H1 (cell line): ENCODE data around the gene DAPK1. TPM values are rescaled to one million over a fixed set of nuclear protein-coding genes. Genes with fewer than 3 reads are reported as not detected.

Experiments
- CTCF ChIA-PET: fragments of 300-600 bp; sonication (Branson Sonifier 250); formaldehyde crosslinking; loops from one replicate; lab custom pipeline; 2021; ENCODE audit not compliant: partially characterized antibody; lab: Charles Lee
- POLR2A ChIA-PET: fragments of 300-600 bp; sonication (Branson Sonifier 250); formaldehyde crosslinking; loops from one replicate; lab custom pipeline; 2021; ENCODE audit warnings: inconsistent platforms; ENCODE audit not compliant: partially characterized antibody; lab: Charles Lee
- DNase-seq, 2 experiments: peaks; one replicate each; pipeline versions ENCODE4 v3.0.0 to v3.0.0-alpha.2; 2010 to 2022; ENCODE audit warnings: low spot score in 2 of 2, low read depth in 1 of 2, mixed read lengths in 1 of 2
- FAIRE-seq: peaks from 2 replicates; lab custom pipeline; 2011; peaks lifted over from hg19 to GRCh38; lab: Jason Lieb, UNC
- H2AFZ ChIP-seq: 2 replicates; pipeline ENCODE4 v1.8.1; 2012; ENCODE audit warnings: low read length, inconsistent platforms
- H2AK5ac ChIP-seq: 2 replicates; pipeline ENCODE4 v1.6.1; 2013; ENCODE audit warnings: low read depth, low read length
- H2BK120ac ChIP-seq: replicated peaks from 2 replicates; pipeline ENCODE3; 2013; ENCODE audit warnings: low read depth, low read length, inconsistent platforms
- H2BK12ac ChIP-seq: 2 replicates; pipeline ENCODE4 v1.6.1; 2013; ENCODE audit warnings: low read depth, low read length
- H2BK15ac ChIP-seq: 2 replicates; pipeline ENCODE4 v1.6.1; 2013; ENCODE audit warnings: low read length
- H2BK20ac ChIP-seq: 2 replicates; pipeline ENCODE4 v1.6.1; 2013; ENCODE audit warnings: low read length
- H2BK5ac ChIP-seq: 2 replicates; pipeline ENCODE4 v1.6.1; 2013; ENCODE audit warnings: low read depth, low read length
- H3K14ac ChIP-seq: 2 replicates; pipeline ENCODE4 v1.6.1; 2013; ENCODE audit warnings: inconsistent platforms; ENCODE audit not compliant: insufficient read length
- H3K18ac ChIP-seq: 2 replicates; pipeline ENCODE4 v1.6.1; 2013; ENCODE audit warnings: low read length; ENCODE audit errors: extremely low read depth
- H3K23ac ChIP-seq: 2 replicates; pipeline ENCODE4 v1.6.1; 2013; ENCODE audit warnings: inconsistent platforms; ENCODE audit not compliant: insufficient read length
- H3K23me2 ChIP-seq: 2 replicates; pipeline ENCODE4 v1.6.1; 2013; ENCODE audit warnings: low read depth, low read length
- H3K27ac ChIP-seq: 2 replicates; pipeline ENCODE4 v1.6.1; 2011; ENCODE audit warnings: low read depth, low read length, inconsistent platforms
- H3K27me3 ChIP-seq, 4 experiments: replicated peaks in 1 of 4; 1 replicate in 1 of 4; 2 replicates in 3 of 4; pipeline versions ENCODE4 v1.6.1 to v1.8.1; 2011 to 2013; ENCODE audit warnings: low read length in 3 of 4, mild to moderate bottlenecking in 3 of 4, inconsistent platforms in 2 of 4, mixed read lengths in 2 of 4, moderate library complexity in 1 of 4; ENCODE audit not compliant: control insufficient read depth in 3 of 4, insufficient read depth in 3 of 4; ENCODE audit errors: extremely low read depth in 1 of 4
- H3K36me3 ChIP-seq, 4 experiments: 2 replicates each; pipeline versions ENCODE4 v1.6.1 to v1.8.1; 2011 to 2013; ENCODE audit warnings: mild to moderate bottlenecking in 4 of 4, low read length in 3 of 4, moderate library complexity in 2 of 4, control low read depth in 1 of 4, inconsistent platforms in 1 of 4; ENCODE audit not compliant: insufficient read depth in 4 of 4, control insufficient read depth in 2 of 4
- H3K4ac ChIP-seq: replicated peaks from 2 replicates; pipeline ENCODE3; 2013; ENCODE audit warnings: low read length, low read depth, mixed read lengths, inconsistent platforms; ENCODE audit not compliant: insufficient read length
- H3K4me1 ChIP-seq, 4 experiments: replicated peaks in 1 of 4; 1 replicate in 1 of 4; 2 replicates in 3 of 4; pipeline versions ENCODE4 v1.6.1 to v1.8.1; 2011 to 2013; ENCODE audit warnings: low read length in 3 of 4, inconsistent platforms in 2 of 4, mixed read lengths in 1 of 4; ENCODE audit not compliant: insufficient read depth in 4 of 4, control insufficient read depth in 3 of 4
- H3K4me2 ChIP-seq, 2 experiments: 2 replicates each; pipeline versions ENCODE4 v1.6.1 to v1.8.1; 2011 to 2013; ENCODE audit warnings: low read depth in 2 of 2, low read length in 2 of 2, control low read depth in 1 of 2, inconsistent platforms in 1 of 2, mild to moderate bottlenecking in 1 of 2; ENCODE audit not compliant: insufficient read depth in 1 of 2
- H3K4me3 ChIP-seq, 4 experiments: fragments of 200-600, 300-600 bp in 1 of 4; sonication (generic), shearing (Covaris generic), sonication (Bioruptor Twin) in 1 of 4; 2 replicates each; pipeline versions ENCODE4 v1.5.1 to v1.8.1; 2011 to 2016; ENCODE audit warnings: low read length in 4 of 4, low read depth in 3 of 4, control low read depth in 2 of 4, inconsistent platforms in 2 of 4, mild to moderate bottlenecking in 2 of 4, mixed read lengths in 1 of 4, moderate library complexity in 1 of 4; ENCODE audit not compliant: insufficient read depth in 2 of 4; ENCODE audit errors: extremely low read depth in 1 of 4
- H3K56ac ChIP-seq: replicated peaks from 2 replicates; pipeline ENCODE3; 2013; ENCODE audit warnings: low read depth, mild to moderate bottlenecking, mixed read lengths, low read length, inconsistent platforms; ENCODE audit not compliant: insufficient read length
- H3K79me1 ChIP-seq: 2 replicates; pipeline ENCODE4 v1.6.1; 2013; ENCODE audit warnings: low read depth, low read length, control low read depth
- H3K79me2 ChIP-seq, 2 experiments: 2 replicates each; pipeline versions ENCODE4 v1.6.1 to v1.8.1; 2012 to 2013; ENCODE audit warnings: low read length in 2 of 2, mild to moderate bottlenecking in 2 of 2, inconsistent platforms in 1 of 2; ENCODE audit not compliant: insufficient read depth in 2 of 2, control insufficient read depth in 1 of 2
- H3K9ac ChIP-seq, 4 experiments: replicated peaks in 1 of 4; 1 replicate in 1 of 4; 2 replicates in 3 of 4; pipeline versions ENCODE4 v1.6.1 to v1.8.1; 2011 to 2013; ENCODE audit warnings: low read depth in 3 of 4, low read length in 3 of 4, control low read depth in 2 of 4, mild to moderate bottlenecking in 2 of 4, moderate library complexity in 2 of 4, inconsistent platforms in 1 of 4; ENCODE audit errors: extremely low read depth in 1 of 4
- H3K9me3 ChIP-seq, 2 experiments: 2 replicates each; pipeline versions ENCODE4 v1.6.1 to v1.8.1; 2012 to 2013; ENCODE audit warnings: mild to moderate bottlenecking in 2 of 2, moderate library complexity in 2 of 2, control low read depth in 1 of 2, inconsistent platforms in 1 of 2, low read depth in 1 of 2, low read length in 1 of 2, mixed read lengths in 1 of 2; ENCODE audit not compliant: insufficient read depth in 2 of 2
- H4K20me1 ChIP-seq, 2 experiments: replicated peaks in 1 of 2; 2 replicates each; pipeline versions ENCODE3 to v1.8.1; 2011 to 2013; ENCODE audit warnings: inconsistent platforms in 2 of 2, low read length in 2 of 2, mild to moderate bottlenecking in 1 of 2; ENCODE audit not compliant: insufficient read depth in 2 of 2, control insufficient read depth in 1 of 2
- H4K5ac ChIP-seq: 2 replicates; pipeline ENCODE4 v1.6.1; 2013; ENCODE audit warnings: low read length, low read depth, mixed read lengths, inconsistent platforms; ENCODE audit not compliant: insufficient read length
- H4K8ac ChIP-seq: 2 replicates; pipeline ENCODE4 v1.8.0; 2013; ENCODE audit warnings: mild to moderate bottlenecking, moderate library complexity, low read length, inconsistent platforms; ENCODE audit not compliant: insufficient read depth; ENCODE audit errors: extremely low read depth
- H4K91ac ChIP-seq: replicated peaks from 2 replicates; pipeline ENCODE3; 2013; ENCODE audit warnings: low read length, mixed read lengths, inconsistent platforms; ENCODE audit not compliant: insufficient read length
- ASH2L ChIP-seq: fragments of 200-600, 300-600 bp; sonication (generic); IDR thresholded peaks from one replicate; pipeline ENCODE4 v1.7.1; 2017; ENCODE audit warnings: low read length
- BRCA1 ChIP-seq: IDR thresholded peaks from 2 replicates; pipeline ENCODE4 v1.6.1; 2012; ENCODE audit warnings: low read depth, low read length, improper control_type of control experiment
- CREB1 ChIP-seq: IDR thresholded peaks from 2 replicates; pipeline ENCODE4 v1.6.1; 2012; ENCODE audit warnings: inconsistent platforms
- GABPA ChIP-seq: IDR thresholded peaks from 2 replicates; pipeline ENCODE4 v1.6.1; 2011; ENCODE audit warnings: mild to moderate bottlenecking, low read length, moderate library complexity, borderline replicate concordance; ENCODE audit not compliant: insufficient read depth
- HDAC2 ChIP-seq, 2 experiments: fragments of 300-600 bp in 1 of 2; sonication (generic) in 1 of 2; IDR thresholded peaks; 2 replicates each; pipeline ENCODE4 v1.6.1; 2011 to 2012; ENCODE audit warnings: low read depth in 2 of 2, low read length in 2 of 2, mild to moderate bottlenecking in 2 of 2, moderate library complexity in 2 of 2, borderline replicate concordance in 1 of 2, inconsistent platforms in 1 of 2
- JUN ChIP-seq: IDR thresholded peaks from 2 replicates; pipeline ENCODE4 v1.6.1; 2011; ENCODE audit warnings: low read depth, mild to moderate bottlenecking, improper control_type of control experiment, low read length
- KDM5A ChIP-seq: fragments of 200-600 bp; IDR thresholded peaks from 2 replicates; pipeline ENCODE4 v1.7.1; 2012; ENCODE audit warnings: mild to moderate bottlenecking, low read length, inconsistent platforms, mixed read lengths
- NRF1 ChIP-seq: IDR thresholded peaks from 2 replicates; pipeline ENCODE4 v1.6.1; 2011; ENCODE audit warnings: mild to moderate bottlenecking, low read depth, low read length, improper control_type of control experiment
- RNF2 ChIP-seq: fragments of 200-900, 300-1000 bp; sonication (generic); IDR thresholded peaks from 2 replicates; pipeline ENCODE4 v1.7.1; 2016; ENCODE audit warnings: borderline replicate concordance, low read depth, mild to moderate bottlenecking, antibody characterized with exemption, low read length; ENCODE audit not compliant: poor library complexity, severe bottlenecking; ENCODE audit errors: missing control alignments
- RXRA ChIP-seq: IDR thresholded peaks from 2 replicates; pipeline ENCODE4 v1.6.1; 2011; ENCODE audit warnings: low read depth, mild to moderate bottlenecking, low read length, moderate library complexity; ENCODE audit not compliant: insufficient read depth
- TCF12 ChIP-seq: IDR thresholded peaks from 2 replicates; pipeline ENCODE4 v1.6.1; 2011; ENCODE audit warnings: low read depth, mild to moderate bottlenecking, low read length
- WGBS, 2 experiments: shearing (Covaris generic) in 1 of 2; methylation state at CpG; one replicate each; pipeline versions ENCODE4 v1.1.6 to v1.1.7; 2013 to 2015; ENCODE audit warnings: low lambda C conversion rate in 2 of 2, mixed read lengths in 2 of 2, inconsistent platforms in 1 of 2, low coverage in 1 of 2, missing lambda C conversion rate in 1 of 2; ENCODE audit not compliant: insufficient replicate concordance in 2 of 2, insufficient coverage in 1 of 2, insufficient read length in 1 of 2; ENCODE audit errors: extremely low coverage in 1 of 2, missing lambda C conversion rate in 1 of 2; 5-methylcytosine and 5-hydroxymethylcytosine counted together
- polyA plus RNA-seq, 7 experiments: library from polyadenylated mRNA; depleted of rRNA in 3 of 7; stranded (reverse) in 5 of 7; unstranded in 2 of 7; fragments of >200 nt in 5 of 7; fragments of 200-250 nt in 2 of 7; gene quantifications; 1 replicate in 5 of 7; 2 replicates in 1 of 7; 4 replicates in 1 of 7; pipeline versions ENCODE4 v1.2.1 to v1.2.3, GENCODE V29; 2011 to 2013; ENCODE audit warnings: missing spikeins in 2 of 7, mixed read lengths in 2 of 7
- total RNA-seq: library from RNA; stranded (reverse); fragmentation: NEBNext Ultra II Directional; extraction: Animal tissue kit (Norgen Biotek cat#: 25700); gene quantifications from 2 replicates; pipeline ENCODE4 v1.2.1, GENCODE V29; 2021
- TF ChIP-seq, protein P1 (sequence below): IDR thresholded peaks from 2 replicates; pipeline ENCODE4 v1.6.1; 2011; ENCODE audit warnings: low read length, improper control_type of control experiment

Gene DAPK1
- total and polyA plus RNA-seq, 2 of the 8 experiments (the other 6 are each of a cell fraction or from before 2014, with no cell fraction given), result 62.4 to 131 TPM

DNA sequence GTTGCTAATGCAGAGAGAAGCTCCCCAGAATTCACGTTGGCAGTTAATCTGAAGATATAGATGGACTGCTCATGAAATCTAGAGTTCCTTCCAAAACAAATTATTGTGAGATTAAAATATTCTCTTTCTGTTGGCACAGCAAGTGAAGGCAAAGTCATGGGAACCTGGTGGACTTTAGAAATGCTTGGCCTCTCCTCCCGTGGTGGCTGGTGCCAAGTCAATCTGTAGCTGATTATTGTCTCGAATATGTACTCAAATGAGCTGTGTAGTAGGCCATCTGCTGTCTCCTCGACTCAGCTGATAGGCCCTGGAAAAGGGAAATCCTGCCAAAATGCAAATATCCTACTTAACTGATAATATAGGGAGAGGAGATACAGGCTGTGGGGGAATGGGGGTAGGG lies 69.3 kb downstream of the DAPK1 start:
- H3K79me2 ChIP-seq, result peaks cover 0 to 82% of the 10 kb centered on the region in 2 experiments; a peak in 2 of 4 replicates
- H3K27ac ChIP-seq, result no peak overlapping the region
- no peak overlapping the region for H3K4ac ChIP-seq
- no peak overlapping the region for H3K9ac ChIP-seq
- WGBS, 2 experiments, result 81% methylated on average over 4 of the region's 4 CpGs; no CpG with 5 or more reads in 1 of the 2 experiments
- H4K20me1 ChIP-seq, result peaks cover 4 to 20% of the 10 kb centered on the region in 2 experiments
- H2AFZ ChIP-seq, result no peak overlapping the region
- no peak overlapping the region for H3K56ac ChIP-seq
- no peak overlapping the region for H4K5ac ChIP-seq
- H3K4me2 ChIP-seq, result no peak overlapping the region; a peak in 1 of 4 replicates
- H3K14ac ChIP-seq, result no peak overlapping the region
- no peak overlapping the region for H3K23ac ChIP-seq
- FAIRE-seq (no peak), DNase-seq (no peak)
- H2BK5ac ChIP-seq, result no peak overlapping the region
- POLR2A ChIA-PET, result interaction anchor here (1.1 to 1.8 kb wide), 3 partner anchors 10 to 42 kb away, joined by 3 to 4 read pairs (median 3); no protein-coding TSS in a partner anchor
- H3K4me3 ChIP-seq, result no peak overlapping the region
- H2BK20ac ChIP-seq, result no peak overlapping the region
- no peak overlapping the region for H4K8ac ChIP-seq
- peaks cover 18% of the 10 kb centered on the region; the same call in 1 of the 2 replicates for H3K79me1 ChIP-seq
- no peaks in the 10 kb centered on the region; the same call in 1 of the 2 replicates for H3K23me2 ChIP-seq
- no peak overlapping the region for H2BK120ac ChIP-seq
- H3K9me3 ChIP-seq, result no peaks in the 10 kb centered on the region
- H2BK15ac ChIP-seq, result no peak overlapping the region
- CTCF ChIA-PET, result interaction anchor here (0.6 to 3.7 kb wide), 5 partner anchors 9 to 935 kb away, joined by 3 to 22 read pairs (median 4); no protein-coding TSS in a partner anchor
- H2AK5ac ChIP-seq, result no peak overlapping the region; the same call in 1 of the 2 replicates
- peaks cover 0 to 4% (median under 1%) of the 10 kb centered on the region in 4 experiments; a peak in 2 of 8 replicates for H3K36me3 ChIP-seq
- H2BK12ac ChIP-seq, result no peak overlapping the region
- no peak overlapping the region for H3K18ac ChIP-seq
- no peaks in the 10 kb centered on the region for H3K27me3 ChIP-seq
- H4K91ac ChIP-seq, result no peak overlapping the region
- H3K4me1 ChIP-seq, result peaks cover 4 to 26% (median 17%) of the 10 kb centered on the region in 4 experiments
- no peak for TF ChIP-seq NRF1
- TF ChIP-seq, protein P1, sequence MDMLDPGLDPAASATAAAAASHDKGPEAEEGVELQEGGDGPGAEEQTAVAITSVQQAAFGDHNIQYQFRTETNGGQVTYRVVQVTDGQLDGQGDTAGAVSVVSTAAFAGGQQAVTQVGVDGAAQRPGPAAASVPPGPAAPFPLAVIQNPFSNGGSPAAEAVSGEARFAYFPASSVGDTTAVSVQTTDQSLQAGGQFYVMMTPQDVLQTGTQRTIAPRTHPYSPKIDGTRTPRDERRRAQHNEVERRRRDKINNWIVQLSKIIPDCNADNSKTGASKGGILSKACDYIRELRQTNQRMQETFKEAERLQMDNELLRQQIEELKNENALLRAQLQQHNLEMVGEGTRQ, result no peak
- no peak for TF ChIP-seq TCF12
- no peak for TF ChIP-seq KDM5A
- no peak for TF ChIP-seq RNF2
- TF ChIP-seq HDAC2 (IDR thresholded peaks at IDR 0.05; ENCODE audit: borderline replicate concordance in 1 of 2, low read depth in 2 of 2, low read length in 2 of 2), result no peak
- TF ChIP-seq RXRA, result no peak
- no peak for TF ChIP-seq GABPA
- no peak for TF ChIP-seq CREB1
- no peak for TF ChIP-seq ASH2L
- no peak for TF ChIP-seq BRCA1
- TF ChIP-seq JUN, result no peak
